ENCODE results near the gene CCNE1. TPM values are rescaled to one million over a fixed set of nuclear protein-coding genes. Genes with fewer than 3 reads are reported as not detected.

CCNE1 gene
- total RNA-seq (2021) (34.4 to 36.0 TPM (median 35.0 TPM) in 3 replicates), Bru-seq, nascent RNA (percentile 71 among the genes with signal in this experiment)
- long read RNA-seq, experiment 1, transcript CCNE1-201 (12 exons, 2,043 nt) = major isoform, 134 of 197 reads
- long read RNA-seq, experiment 1, partial matches to known transcripts = 2 of 197 reads
- long read RNA-seq, experiment 1, other reads (novel, unspliced or antisense) = 61 of 197 reads
- long read RNA-seq, experiment 2, transcript CCNE1-201 (12 exons, 2,043 nt) = major isoform, 13 of 51 reads
- long read RNA-seq, experiment 2, partial matches to known transcripts = 12 of 51 reads
- long read RNA-seq, experiment 2, other reads (novel, unspliced or antisense) = 25 of 51 reads
- long read RNA-seq, experiment 3, partial matches to known transcripts = 5 of 6 reads
- long read RNA-seq, experiment 3, other reads (novel, unspliced or antisense) = 1 of 6 reads

DNA sequence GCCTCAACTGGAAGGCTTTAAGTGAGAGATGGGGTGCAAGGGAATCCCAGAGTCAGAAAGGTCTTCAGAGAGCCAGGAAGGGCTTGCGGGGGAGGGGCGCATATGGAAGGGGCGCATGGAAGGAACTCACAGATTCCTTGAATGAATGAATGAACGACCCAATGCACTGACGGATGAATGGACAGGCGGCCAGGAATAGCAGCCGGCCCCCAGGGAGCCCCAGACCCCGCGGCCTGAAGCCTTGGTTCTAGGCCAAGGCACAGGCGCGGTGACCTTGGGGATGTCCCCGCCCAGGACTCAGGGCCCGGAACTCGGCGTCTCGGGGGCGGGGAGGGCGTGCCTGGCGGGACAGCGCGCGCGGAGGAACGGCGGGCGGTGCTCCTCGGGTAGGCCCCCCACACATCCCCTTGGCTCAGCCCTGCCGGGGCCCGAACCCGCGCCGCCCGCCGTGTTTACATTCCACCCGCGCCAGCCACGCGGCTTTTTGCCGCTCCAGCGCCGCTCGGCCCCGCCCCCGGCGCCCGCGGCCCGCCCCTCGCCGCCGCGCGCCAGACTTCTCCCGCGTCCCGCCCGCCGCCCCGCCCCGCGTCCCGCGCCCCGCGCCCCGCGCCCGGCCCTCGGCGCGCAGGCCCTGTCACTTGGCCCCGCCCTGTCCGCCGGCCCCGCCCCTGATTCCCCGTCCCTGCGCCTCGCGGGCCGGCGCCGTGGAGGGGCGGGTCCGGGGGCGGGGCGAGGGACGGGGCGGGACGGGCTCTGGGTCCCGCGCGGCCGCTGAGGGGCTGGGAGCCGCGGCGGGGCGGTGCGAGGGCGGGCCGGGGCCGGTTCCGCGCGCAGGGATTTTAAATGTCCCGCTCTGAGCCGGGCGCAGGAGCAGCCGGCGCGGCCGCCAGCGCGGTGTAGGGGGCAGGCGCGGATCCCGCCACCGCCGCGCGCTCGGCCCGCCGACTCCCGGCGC is at the start of gene CCNE1:
Gene CCNE1, plus strand, starts transcription at position 867 of the 955 bp plus-strand sequence. CDS start 565 bp downstream, outside the sequence.
- Mint-ChIP-seq H3K9me3 (no peaks in the 10 kb centered on the region), H3K4me1 (peaks cover 10% of the 10 kb centered on the region), H3K27ac (peak within 1 kb of the TSS; percentile 79; the same call in 1 of the 2 replicates), H3K4me3 (peak within 1 kb of the TSS; percentile 84), H3K36me3 (peaks cover 9% of the 10 kb centered on the region; the same call in 1 of the 2 replicates), H3K27me3 (ENCODE audit: low read depth) (peaks cover 5% of the 10 kb centered on the region; the same call in 1 of the 2 replicates)
- CTCF ChIA-PET = no interaction called here
- POLR2A ChIA-PET = interaction anchor here (0.6 kb wide), 1 partner anchor 45 kb away, joined by 3 read pairs; no protein-coding TSS in a partner anchor
- ATAC-seq (peak; percentile 91), DNase-seq (ENCODE audit: low spot score) (peak; percentile 92)
- TF ChIP-seq, protein P1, sequence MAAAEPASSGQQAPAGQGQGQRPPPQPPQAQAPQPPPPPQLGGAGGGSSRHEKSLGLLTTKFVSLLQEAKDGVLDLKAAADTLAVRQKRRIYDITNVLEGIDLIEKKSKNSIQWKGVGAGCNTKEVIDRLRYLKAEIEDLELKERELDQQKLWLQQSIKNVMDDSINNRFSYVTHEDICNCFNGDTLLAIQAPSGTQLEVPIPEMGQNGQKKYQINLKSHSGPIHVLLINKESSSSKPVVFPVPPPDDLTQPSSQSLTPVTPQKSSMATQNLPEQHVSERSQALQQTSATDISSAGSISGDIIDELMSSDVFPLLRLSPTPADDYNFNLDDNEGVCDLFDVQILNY (CRISPR knock-in tag; IDR thresholded peaks at IDR 0.05) = no peak
- TF ChIP-seq, protein P2, sequence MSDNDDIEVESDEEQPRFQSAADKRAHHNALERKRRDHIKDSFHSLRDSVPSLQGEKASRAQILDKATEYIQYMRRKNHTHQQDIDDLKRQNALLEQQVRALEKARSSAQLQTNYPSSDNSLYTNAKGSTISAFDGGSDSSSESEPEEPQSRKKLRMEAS (CRISPR knock-in tag; IDR thresholded peaks at IDR 0.05) = 0 out of 2 replicates have a peak, but pooled peaks have one; percentile 15
- TF ChIP-seq CBFB (CRISPR knock-in tag; IDR thresholded peaks at IDR 0.05; ENCODE audit: low read depth) (no peak), FOXP1 (CRISPR knock-in tag; IDR thresholded peaks at IDR 0.05; ENCODE audit: borderline replicate concordance) (peak; percentile 16; the same call in 1 of the 2 replicates), ZNF317 (CRISPR knock-in tag; IDR thresholded peaks at IDR 0.05; ENCODE audit: borderline replicate concordance, low read depth) (no peak), GABPB1 (CRISPR knock-in tag; IDR thresholded peaks at IDR 0.05) (no peak), MYBL2 (CRISPR knock-in tag; IDR thresholded peaks at IDR 0.05) (no peak), ESRRA (CRISPR knock-in tag; IDR thresholded peaks at IDR 0.05; ENCODE audit: borderline replicate concordance) (peak; percentile 94; the same call in 1 of the 2 replicates), FOXK1 (CRISPR knock-in tag; IDR thresholded peaks at IDR 0.05) (peak; percentile 61; the same call in 1 of the 2 replicates), JAZF1 (CRISPR knock-in tag; IDR thresholded peaks at IDR 0.05) (no peak), SP1 (CRISPR knock-in tag; conservative IDR thresholded peaks at IDR 0.05) (peak; percentile 50)
- TF ChIP-seq, protein P3, sequence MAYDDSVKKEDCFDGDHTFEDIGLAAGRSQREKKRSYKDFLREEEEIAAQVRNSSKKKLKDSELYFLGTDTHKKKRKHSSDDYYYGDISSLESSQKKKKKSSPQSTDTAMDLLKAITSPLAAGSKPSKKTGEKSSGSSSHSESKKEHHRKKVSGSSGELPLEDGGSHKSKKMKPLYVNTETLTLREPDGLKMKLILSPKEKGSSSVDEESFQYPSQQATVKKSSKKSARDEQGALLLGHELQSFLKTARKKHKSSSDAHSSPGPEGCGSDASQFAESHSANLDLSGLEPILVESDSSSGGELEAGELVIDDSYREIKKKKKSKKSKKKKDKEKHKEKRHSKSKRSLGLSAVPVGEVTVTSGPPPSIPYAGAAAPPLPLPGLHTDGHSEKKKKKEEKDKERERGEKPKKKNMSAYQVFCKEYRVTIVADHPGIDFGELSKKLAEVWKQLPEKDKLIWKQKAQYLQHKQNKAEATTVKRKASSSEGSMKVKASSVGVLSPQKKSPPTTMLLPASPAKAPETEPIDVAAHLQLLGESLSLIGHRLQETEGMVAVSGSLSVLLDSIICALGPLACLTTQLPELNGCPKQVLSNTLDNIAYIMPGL (CRISPR knock-in tag; IDR thresholded peaks at IDR 0.05) = no peak
- TF ChIP-seq, protein P4, sequence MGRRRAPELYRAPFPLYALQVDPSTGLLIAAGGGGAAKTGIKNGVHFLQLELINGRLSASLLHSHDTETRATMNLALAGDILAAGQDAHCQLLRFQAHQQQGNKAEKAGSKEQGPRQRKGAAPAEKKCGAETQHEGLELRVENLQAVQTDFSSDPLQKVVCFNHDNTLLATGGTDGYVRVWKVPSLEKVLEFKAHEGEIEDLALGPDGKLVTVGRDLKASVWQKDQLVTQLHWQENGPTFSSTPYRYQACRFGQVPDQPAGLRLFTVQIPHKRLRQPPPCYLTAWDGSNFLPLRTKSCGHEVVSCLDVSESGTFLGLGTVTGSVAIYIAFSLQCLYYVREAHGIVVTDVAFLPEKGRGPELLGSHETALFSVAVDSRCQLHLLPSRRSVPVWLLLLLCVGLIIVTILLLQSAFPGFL (CRISPR knock-in tag; IDR thresholded peaks at IDR 0.05; ENCODE audit: borderline replicate concordance) = no peak
- TF ChIP-seq, protein P5, sequence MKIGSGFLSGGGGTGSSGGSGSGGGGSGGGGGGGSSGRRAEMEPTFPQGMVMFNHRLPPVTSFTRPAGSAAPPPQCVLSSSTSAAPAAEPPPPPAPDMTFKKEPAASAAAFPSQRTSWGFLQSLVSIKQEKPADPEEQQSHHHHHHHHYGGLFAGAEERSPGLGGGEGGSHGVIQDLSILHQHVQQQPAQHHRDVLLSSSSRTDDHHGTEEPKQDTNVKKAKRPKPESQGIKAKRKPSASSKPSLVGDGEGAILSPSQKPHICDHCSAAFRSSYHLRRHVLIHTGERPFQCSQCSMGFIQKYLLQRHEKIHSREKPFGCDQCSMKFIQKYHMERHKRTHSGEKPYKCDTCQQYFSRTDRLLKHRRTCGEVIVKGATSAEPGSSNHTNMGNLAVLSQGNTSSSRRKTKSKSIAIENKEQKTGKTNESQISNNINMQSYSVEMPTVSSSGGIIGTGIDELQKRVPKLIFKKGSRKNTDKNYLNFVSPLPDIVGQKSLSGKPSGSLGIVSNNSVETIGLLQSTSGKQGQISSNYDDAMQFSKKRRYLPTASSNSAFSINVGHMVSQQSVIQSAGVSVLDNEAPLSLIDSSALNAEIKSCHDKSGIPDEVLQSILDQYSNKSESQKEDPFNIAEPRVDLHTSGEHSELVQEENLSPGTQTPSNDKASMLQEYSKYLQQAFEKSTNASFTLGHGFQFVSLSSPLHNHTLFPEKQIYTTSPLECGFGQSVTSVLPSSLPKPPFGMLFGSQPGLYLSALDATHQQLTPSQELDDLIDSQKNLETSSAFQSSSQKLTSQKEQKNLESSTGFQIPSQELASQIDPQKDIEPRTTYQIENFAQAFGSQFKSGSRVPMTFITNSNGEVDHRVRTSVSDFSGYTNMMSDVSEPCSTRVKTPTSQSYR (CRISPR knock-in tag; IDR thresholded peaks at IDR 0.05) = peak; percentile 54; the same call in 1 of the 2 replicates
